GM12873 (cell line): ENCODE measurements around the gene PDPN.

ENCODE experiments used
- CTCF ChIP-seq: IDR thresholded peaks from 2 replicates; pipeline ENCODE4 v1.5.1; 2012; ENCODE audit warnings: low read depth, mild to moderate bottlenecking, moderate library complexity, low read length, control low read depth; ENCODE audit not compliant: insufficient read depth; ENCODE audit errors: missing control alignments

The PDPN gene

DNA sequence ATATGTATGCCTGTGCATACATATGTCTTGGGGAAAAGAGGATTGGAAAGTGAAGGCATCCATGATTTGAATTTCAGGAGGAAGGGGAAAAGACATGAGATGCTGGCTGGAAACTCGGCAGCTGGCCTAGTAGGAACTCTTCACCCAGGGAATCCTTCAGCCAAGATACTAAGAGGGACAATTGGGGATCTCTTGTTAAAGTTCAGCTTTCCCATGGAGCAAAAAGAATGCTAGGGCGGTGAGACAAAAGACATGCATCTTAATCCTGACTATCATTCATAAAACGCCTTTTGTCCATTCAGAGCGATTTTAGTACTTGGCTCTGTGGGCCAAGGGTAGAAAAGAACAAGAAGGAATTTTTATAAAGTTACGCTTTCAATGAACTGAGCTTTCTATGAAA lies 20.5 kb downstream of the PDPN start:
- no peak for TF ChIP-seq CTCF

GRCh38 chr1:13604721-13605120 lies 21.1 kb downstream of the PDPN start:
- no peak for TF ChIP-seq CTCF

GRCh38 chr1:13605159-13605558 lies 21.5 kb downstream of the PDPN start:
- no peak for TF ChIP-seq CTCF

GRCh38 chr1:13607002-13607401 lies 23.4 kb downstream of the PDPN start:
- no peak for TF ChIP-seq CTCF

- TF ChIP-seq CTCF = no peak
Observed at GRCh38 chr1:13616234-13616633, 32.6 kb downstream of the PDPN start.

DNA sequence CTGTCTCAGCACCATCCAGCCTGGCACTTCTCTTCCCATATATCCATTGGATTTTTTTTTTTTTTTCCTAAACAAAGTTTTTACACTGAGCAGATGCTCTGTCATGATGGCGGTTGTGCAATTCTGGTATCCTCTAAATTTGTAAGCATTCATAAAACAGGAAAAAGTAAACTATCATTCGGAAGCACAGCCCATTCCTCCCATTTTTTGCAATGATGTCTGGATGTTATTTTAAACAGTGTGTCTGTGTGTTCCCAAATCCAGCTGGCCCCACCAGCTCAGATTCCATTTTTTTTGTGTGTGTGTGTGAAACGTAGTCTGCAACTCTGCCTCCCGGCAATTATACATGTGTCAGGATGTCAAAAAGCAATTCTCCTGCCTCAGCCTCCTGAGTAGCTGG lies 33.5 kb downstream of the PDPN start:
- TF ChIP-seq CTCF = no peak

DNA sequence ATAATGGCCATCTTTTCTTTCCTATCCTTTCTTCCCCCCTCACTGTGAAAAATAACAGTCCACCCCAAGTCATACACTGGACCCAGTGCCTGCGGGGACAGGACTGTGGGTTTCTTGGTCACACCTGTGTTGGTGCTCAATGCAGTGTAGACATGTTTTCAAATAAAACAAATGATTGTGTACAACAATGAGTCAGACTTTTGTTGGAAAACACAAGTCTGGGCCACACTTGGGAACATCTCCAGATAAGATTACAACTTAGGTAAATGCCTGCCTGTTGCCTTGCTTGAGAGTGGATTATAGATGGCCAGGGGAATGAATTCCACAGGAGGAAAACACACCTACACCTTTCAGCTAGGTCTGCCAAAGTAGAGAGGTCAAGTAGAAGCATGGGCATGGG lies 34.1 kb downstream of the PDPN start:
- no peak for TF ChIP-seq CTCF

DNA sequence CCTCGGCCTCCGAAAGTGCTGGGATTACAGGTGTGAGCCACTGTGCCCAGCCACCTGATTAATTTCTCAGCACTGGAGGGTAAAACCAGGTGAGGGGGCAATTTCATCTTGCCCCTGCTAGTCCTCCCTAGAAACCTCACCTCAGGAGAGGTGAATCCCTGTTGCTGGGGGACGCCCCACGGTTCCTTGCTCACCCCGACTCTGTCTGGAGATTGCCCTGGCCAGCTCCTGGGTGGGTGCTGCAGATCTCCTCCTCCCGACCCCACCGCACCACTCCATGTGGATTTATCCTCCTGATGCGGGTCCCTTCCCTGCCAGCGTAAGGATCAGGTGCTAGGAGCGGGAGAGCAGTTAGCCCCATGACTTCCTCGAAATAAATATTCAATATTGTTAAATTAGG lies 34.9 kb downstream of the PDPN start:
- TF ChIP-seq CTCF = no peak
